Neuronal stem cell (in vitro differentiated cells): ENCODE data around the gene MX1.
A peak's percentile ranks its signal among the peaks of the same experiment; 100 is the strongest.

ENCODE experiments used
- DNase-seq: peaks from one replicate; pipeline ENCODE4 v3.0.0-alpha.2; 2013; ENCODE audit warnings: low spot score
- H2AFZ ChIP-seq: one replicate; pipeline ENCODE4 v1.6.1; 2013; ENCODE audit warnings: mild to moderate bottlenecking, low read length, inconsistent platforms
- H2AK5ac ChIP-seq: 2 replicates; pipeline ENCODE4 v1.6.1; 2013; ENCODE audit warnings: low read depth, mild to moderate bottlenecking, inconsistent platforms, low read length, moderate library complexity, mixed read lengths
- H2BK120ac ChIP-seq: 2 replicates; pipeline ENCODE4 v1.6.1; 2013; ENCODE audit warnings: low read depth, mild to moderate bottlenecking, inconsistent platforms, low read length, moderate library complexity, mixed read lengths
- H2BK12ac ChIP-seq: one replicate; pipeline ENCODE4 v1.6.1; 2013; ENCODE audit warnings: low read length, inconsistent platforms
- H2BK15ac ChIP-seq: 2 replicates; pipeline ENCODE4 v1.6.1; 2013; ENCODE audit warnings: mild to moderate bottlenecking, low read length, inconsistent platforms, mixed read lengths
- H2BK5ac ChIP-seq: one replicate; pipeline ENCODE4 v1.6.1; 2013; ENCODE audit warnings: inconsistent platforms, mild to moderate bottlenecking, low read length, moderate library complexity
- H3K14ac ChIP-seq: one replicate; pipeline ENCODE4 v1.6.1; 2013; ENCODE audit warnings: low read length, inconsistent platforms
- H3K18ac ChIP-seq: 2 replicates; pipeline ENCODE4 v1.6.1; 2013; ENCODE audit warnings: low read length, inconsistent platforms
- H3K23ac ChIP-seq: 2 replicates; pipeline ENCODE4 v1.6.1; 2013; ENCODE audit warnings: low read depth, mild to moderate bottlenecking, mixed read lengths, low read length, inconsistent platforms; ENCODE audit not compliant: poor library complexity
- H3K27ac ChIP-seq: replicated peaks from 3 replicates; pipeline ENCODE4 v1.5.1; 2013; ENCODE audit warnings: low read length, inconsistent platforms
- H3K27me3 ChIP-seq, 3 experiments: 2 replicates each; pipeline ENCODE4 v1.6.1; 2013; ENCODE audit warnings: low read length in 3 of 3, mild to moderate bottlenecking in 2 of 3, inconsistent platforms in 1 of 3, low read depth in 1 of 3, mixed read lengths in 1 of 3, moderate library complexity in 1 of 3; ENCODE audit not compliant: control insufficient read depth in 3 of 3, insufficient read depth in 3 of 3
- H3K36me3 ChIP-seq, 2 donors: replicated peaks in 1 of 2; 2 replicates each; pipeline ENCODE4 v1.6.1; 2013; ENCODE audit warnings: low read length in 2 of 2; ENCODE audit not compliant: control insufficient read depth in 2 of 2, insufficient read depth in 2 of 2
- H3K4ac ChIP-seq: 2 replicates; pipeline ENCODE4 v1.6.1; 2013; ENCODE audit warnings: inconsistent platforms, mild to moderate bottlenecking, low read length, moderate library complexity
- H3K4me1 ChIP-seq, 2 donors: 1 replicate in 1 of 2; 2 replicates in 1 of 2; pipeline ENCODE4 v1.6.1; 2013; ENCODE audit warnings: low read length in 2 of 2, low read depth in 1 of 2; ENCODE audit not compliant: control insufficient read depth in 2 of 2, insufficient read depth in 1 of 2
- H3K4me2 ChIP-seq: one replicate; pipeline ENCODE4 v1.6.1; 2013; ENCODE audit warnings: mild to moderate bottlenecking, low read length, inconsistent platforms; ENCODE audit not compliant: insufficient read depth, poor library complexity, severe bottlenecking
- H3K4me3 ChIP-seq, 2 donors: 2 replicates each; pipeline ENCODE4 v1.5.1; 2013; ENCODE audit warnings: low read length in 2 of 2, mild to moderate bottlenecking in 2 of 2, inconsistent platforms in 1 of 2, moderate library complexity in 1 of 2
- H3K79me1 ChIP-seq: one replicate; pipeline ENCODE4 v1.6.1; 2013; ENCODE audit warnings: low read depth, mild to moderate bottlenecking, inconsistent platforms, low read length, moderate library complexity
- H3K9ac ChIP-seq: one replicate; pipeline ENCODE4 v1.6.1; 2013; ENCODE audit warnings: mild to moderate bottlenecking, low read depth, low read length, inconsistent platforms; ENCODE audit not compliant: poor library complexity
- H3K9me3 ChIP-seq, 2 donors: replicated peaks in 1 of 2; 2 replicates each; pipeline versions ENCODE3 to v1.6.1; 2013; ENCODE audit warnings: low read length in 2 of 2, mild to moderate bottlenecking in 2 of 2, inconsistent platforms in 1 of 2, low read depth in 1 of 2, mixed read lengths in 1 of 2, moderate library complexity in 1 of 2; ENCODE audit not compliant: control insufficient read depth in 2 of 2, insufficient read depth in 1 of 2
- H4K8ac ChIP-seq: one replicate; pipeline ENCODE4 v1.6.1; 2013; ENCODE audit warnings: low read depth, mild to moderate bottlenecking, inconsistent platforms, low read length, moderate library complexity
- H4K91ac ChIP-seq: one replicate; pipeline ENCODE4 v1.6.1; 2013; ENCODE audit warnings: low read length, low read depth, mild to moderate bottlenecking, inconsistent platforms; ENCODE audit not compliant: poor library complexity
- WGBS, 2 donors: extraction: QIAGEN DNeasy Blood & Tissue Kit; methylation state at CpG; one replicate each; pipeline ENCODE4 v1.1.7; 2013; ENCODE audit warnings: missing lambda C conversion rate in 2 of 2, mixed read lengths in 1 of 2; ENCODE audit not compliant: insufficient read length in 2 of 2, insufficient replicate concordance in 1 of 2; ENCODE audit errors: extremely low coverage in 2 of 2; 5-methylcytosine and 5-hydroxymethylcytosine counted together

The MX1 gene

DNA sequence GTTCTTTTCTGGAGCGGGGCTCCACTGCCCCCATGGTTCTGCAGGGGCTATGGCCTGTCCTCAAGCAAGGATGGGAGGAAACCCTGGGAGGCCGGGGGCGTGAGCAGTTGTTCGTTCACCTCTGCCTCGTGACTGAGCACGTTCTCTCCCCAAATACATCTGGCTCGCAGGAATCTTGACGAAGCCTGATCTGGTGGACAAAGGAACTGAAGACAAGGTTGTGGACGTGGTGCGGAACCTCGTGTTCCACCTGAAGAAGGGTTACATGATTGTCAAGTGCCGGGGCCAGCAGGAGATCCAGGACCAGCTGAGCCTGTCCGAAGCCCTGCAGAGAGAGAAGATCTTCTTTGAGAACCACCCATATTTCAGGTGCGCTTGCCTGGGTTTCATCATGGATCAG is 15.5 kb downstream of the MX1 start:
- H3K4ac ChIP-seq: no peak overlapping the region
- H2BK15ac ChIP-seq: no peak overlapping the region
- no peak overlapping the region for H3K27ac ChIP-seq
- no peak overlapping the region for H3K14ac ChIP-seq
- no peak overlapping the region for H2BK12ac ChIP-seq
- no peaks in the 10 kb centered on the region for H3K27me3 ChIP-seq
- no peak overlapping the region for H3K18ac ChIP-seq
- H3K4me1 ChIP-seq: no peaks in the 10 kb centered on the region
- H3K9ac ChIP-seq: no peak overlapping the region
- no peak overlapping the region for H2BK5ac ChIP-seq
- no peak overlapping the region for H4K8ac ChIP-seq
- H3K4me3 ChIP-seq: no peak overlapping the region
- no peaks in the 10 kb centered on the region for H3K79me1 ChIP-seq
- H4K91ac ChIP-seq: no peak overlapping the region
- no peak overlapping the region for H2AK5ac ChIP-seq
- DNase-seq: no peak
- peak overlapping the region; percentile 40 for H3K23ac ChIP-seq
- H2AFZ ChIP-seq: no peak overlapping the region
- WGBS, 2 donors: no CpG with 5 or more reads among the region's 14 CpGs
- no peak overlapping the region for H3K4me2 ChIP-seq
- H2BK120ac ChIP-seq: peak overlapping the region; percentile 16
- no peaks in the 10 kb centered on the region for H3K9me3 ChIP-seq
- H3K36me3 ChIP-seq: no peaks in the 10 kb centered on the region

DNA sequence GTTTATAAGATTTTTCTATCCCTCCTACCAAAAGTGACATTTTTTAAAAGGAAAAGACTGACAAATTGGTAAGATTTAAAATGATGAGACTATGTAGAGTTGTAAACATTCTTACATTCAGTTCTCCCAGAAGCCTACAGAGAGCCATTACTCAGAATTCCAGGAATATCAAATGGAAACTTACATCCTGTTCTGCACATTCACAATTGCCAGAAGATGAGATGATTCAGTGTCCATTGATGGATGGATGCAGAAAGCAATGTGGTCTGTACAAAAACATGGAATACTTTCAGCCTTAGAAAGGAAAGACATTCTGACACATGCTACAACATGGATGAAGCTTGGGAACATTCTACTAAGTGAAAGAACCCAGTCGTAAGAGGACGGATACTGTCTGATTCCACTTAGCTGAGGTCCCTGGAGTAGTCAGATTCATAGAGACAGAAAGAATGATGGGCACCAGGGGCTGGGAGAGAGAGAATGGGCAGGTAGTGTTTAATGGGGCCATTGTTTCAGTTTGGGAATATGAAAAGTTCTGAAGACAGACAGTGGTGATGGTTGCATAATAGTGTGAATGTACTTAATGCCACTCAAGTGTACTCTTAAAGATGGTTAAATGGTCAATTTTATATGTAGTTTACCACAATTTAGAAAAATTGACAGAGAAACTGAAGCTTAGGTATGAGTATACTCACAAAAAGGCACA is 16.6 kb downstream of the MX1 start:
- no peak overlapping the region for H2BK12ac ChIP-seq
- H3K36me3 ChIP-seq: no peaks in the 10 kb centered on the region
- no peak overlapping the region for H2BK15ac ChIP-seq
- DNase-seq: no peak
- H2AK5ac ChIP-seq: no peak overlapping the region
- no peak overlapping the region for H2BK120ac ChIP-seq
- no peak overlapping the region for H2AFZ ChIP-seq
- H3K4me1 ChIP-seq: no peaks in the 10 kb centered on the region
- no peaks in the 10 kb centered on the region for H3K79me1 ChIP-seq
- no peak overlapping the region for H4K8ac ChIP-seq
- H3K9ac ChIP-seq: no peak overlapping the region
- no peak overlapping the region for H4K91ac ChIP-seq
- no peak overlapping the region for H2BK5ac ChIP-seq
- no CpG with 5 or more reads among the region's 2 CpGs for WGBS, 2 donors
- H3K27me3 ChIP-seq: no peaks in the 10 kb centered on the region
- no peak overlapping the region for H3K27ac ChIP-seq
- no peak overlapping the region for H3K14ac ChIP-seq
- H3K23ac ChIP-seq: no peak overlapping the region
- H3K4me2 ChIP-seq: no peak overlapping the region
- no peaks in the 10 kb centered on the region for H3K9me3 ChIP-seq
- no peak overlapping the region for H3K18ac ChIP-seq
- H3K4ac ChIP-seq: no peak overlapping the region
- H3K4me3 ChIP-seq: no peak overlapping the region

DNA sequence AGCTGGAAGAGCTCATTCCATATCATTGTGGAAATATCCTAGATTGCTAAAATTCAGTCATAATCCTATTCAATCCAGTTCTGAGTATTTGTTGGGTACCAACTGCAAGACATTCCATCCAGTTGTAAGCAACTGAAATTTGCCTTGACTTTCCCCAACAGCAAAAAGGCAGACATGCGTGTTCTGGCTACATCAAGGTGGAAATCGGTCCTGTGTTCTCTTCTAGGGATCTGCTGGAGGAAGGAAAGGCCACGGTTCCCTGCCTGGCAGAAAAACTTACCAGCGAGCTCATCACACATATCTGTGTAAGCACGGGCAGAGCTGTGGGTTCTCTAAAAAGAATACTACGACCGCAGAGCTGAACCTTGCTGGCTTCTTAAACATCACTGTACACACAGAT is 17.5 kb downstream of the MX1 start:
- no peak overlapping the region for H3K4me2 ChIP-seq
- no peak for DNase-seq
- no peak overlapping the region for H3K18ac ChIP-seq

DNA sequence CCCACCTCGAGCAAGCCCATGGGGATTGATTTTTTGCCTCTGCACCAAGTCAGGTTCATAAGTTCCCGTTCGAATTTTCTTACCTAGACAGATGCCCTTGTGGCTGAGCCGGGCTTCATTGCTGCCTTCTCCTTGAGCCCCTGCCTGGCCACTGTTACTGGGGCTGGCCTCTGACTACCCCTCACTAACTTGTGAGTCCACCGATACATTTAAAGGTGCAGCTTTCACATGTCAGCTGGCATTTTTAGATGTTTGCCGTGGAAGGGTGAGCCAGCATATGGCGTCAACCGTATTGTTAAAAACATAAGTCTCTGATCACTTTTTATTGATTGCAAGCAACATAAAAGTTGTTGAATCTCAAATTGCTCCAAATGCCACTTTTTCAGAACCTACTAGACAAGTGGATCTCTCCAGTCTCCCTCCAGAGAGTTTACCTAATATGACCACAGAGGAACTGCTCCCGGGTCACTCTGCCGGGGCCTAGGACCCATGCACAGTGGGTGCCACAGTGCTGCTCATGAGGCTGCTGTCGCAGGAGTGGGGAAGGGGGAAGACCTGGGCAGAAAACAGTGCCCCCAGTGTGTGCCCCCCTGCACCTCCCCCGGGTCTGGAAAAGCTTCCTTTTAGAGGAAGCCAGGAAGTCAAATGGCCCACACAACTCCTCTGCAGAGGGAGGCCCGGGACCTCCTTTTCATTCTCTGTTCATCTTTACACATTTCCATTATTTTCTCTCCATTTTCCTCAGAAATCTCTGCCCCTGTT is 18.8 kb downstream of the MX1 start:
- Histone ChIP-seq H3K36me3 (no peaks in the 10 kb centered on the region), H3K4me1 (no peaks in the 10 kb centered on the region), H4K91ac (no peak overlapping the region), H3K4ac (no peak overlapping the region), H3K27me3 (no peaks in the 10 kb centered on the region), H3K79me1 (no peaks in the 10 kb centered on the region), H4K8ac (no peak overlapping the region), H3K18ac (no peak overlapping the region), H3K4me3 (no peak overlapping the region), H3K14ac (no peak overlapping the region), H2AFZ (no peak overlapping the region), H2BK5ac (no peak overlapping the region), H3K23ac (no peak overlapping the region), H3K4me2 (no peak overlapping the region), H2BK12ac (no peak overlapping the region), H3K9ac (no peak overlapping the region), H2AK5ac (no peak overlapping the region), H3K9me3 (no peaks in the 10 kb centered on the region), H2BK120ac (no peak overlapping the region), H3K27ac (no peak overlapping the region), H2BK15ac (no peak overlapping the region)
- DNase-seq: no peak
- WGBS, 2 donors: no CpG with 5 or more reads among the region's 13 CpGs

More for the DNA sequence above, 17.5 kb downstream of the MX1 start:
- no peaks in the 10 kb centered on the region for H3K9me3 ChIP-seq
- H3K36me3 ChIP-seq: no peaks in the 10 kb centered on the region
- H3K23ac ChIP-seq: no peak overlapping the region
- no peak overlapping the region for H2BK120ac ChIP-seq
- H2AK5ac ChIP-seq: no peak overlapping the region
- no peak overlapping the region for H3K27ac ChIP-seq
- no peaks in the 10 kb centered on the region for H3K4me1 ChIP-seq
- no peak overlapping the region for H2AFZ ChIP-seq
- H2BK15ac ChIP-seq: no peak overlapping the region
- no peak overlapping the region for H4K91ac ChIP-seq
- no peak overlapping the region for H3K9ac ChIP-seq
- no peaks in the 10 kb centered on the region for H3K79me1 ChIP-seq
- no peak overlapping the region for H3K14ac ChIP-seq
- no peaks in the 10 kb centered on the region for H3K27me3 ChIP-seq
- no peak overlapping the region for H3K4ac ChIP-seq
- no peak overlapping the region for H4K8ac ChIP-seq
- H2BK5ac ChIP-seq: no peak overlapping the region
- no CpG with 5 or more reads among the region's 7 CpGs for WGBS, 2 donors
- H3K4me3 ChIP-seq: no peak overlapping the region
- no peak overlapping the region for H2BK12ac ChIP-seq
